Trophoblast cell (in vitro differentiated cells and primary cell): Measurements from ENCODE around the gene NRL.

Source experiments
- DNase-seq, 2 donors: peaks; one replicate each; pipeline ENCODE4 v3.0.0-alpha.2; 2016
- H2AFZ ChIP-seq: 2 replicates; pipeline ENCODE4 v1.6.1; 2013; ENCODE audit warnings: low read length, moderate library complexity, mild to moderate bottlenecking; ENCODE audit not compliant: insufficient read depth, poor library complexity
- H2AK5ac ChIP-seq: 2 replicates; pipeline ENCODE4 v1.6.1; 2013; ENCODE audit warnings: mild to moderate bottlenecking, low read length
- H2BK120ac ChIP-seq: 2 replicates; pipeline ENCODE4 v1.6.1; 2013; ENCODE audit warnings: low read length, mild to moderate bottlenecking, moderate library complexity; ENCODE audit not compliant: insufficient read depth, poor library complexity
- H2BK12ac ChIP-seq: 2 replicates; pipeline ENCODE4 v1.6.1; 2013; ENCODE audit warnings: mild to moderate bottlenecking, low read length, moderate library complexity
- H2BK5ac ChIP-seq: 2 replicates; pipeline ENCODE4 v1.6.1; 2013; ENCODE audit warnings: low read length, low read depth, moderate library complexity, mild to moderate bottlenecking; ENCODE audit not compliant: poor library complexity
- H3K14ac ChIP-seq: 2 replicates; pipeline ENCODE4 v1.6.1; 2013; ENCODE audit warnings: mild to moderate bottlenecking, low read length
- H3K18ac ChIP-seq: 2 replicates; pipeline ENCODE4 v1.6.1; 2013; ENCODE audit warnings: mild to moderate bottlenecking, low read length
- H3K23ac ChIP-seq: 2 replicates; pipeline ENCODE4 v1.6.1; 2013; ENCODE audit warnings: low read length
- H3K27ac ChIP-seq: 2 replicates; pipeline ENCODE4 v1.5.1; 2013; ENCODE audit warnings: low read depth, mild to moderate bottlenecking, inconsistent platforms, low read length, moderate library complexity
- H3K27me3 ChIP-seq: 2 replicates; pipeline ENCODE4 v1.6.1; 2013; ENCODE audit warnings: inconsistent platforms, mild to moderate bottlenecking, low read length, moderate library complexity; ENCODE audit not compliant: insufficient read depth
- H3K36me3 ChIP-seq, 2 experiments: 1 replicate in 1 of 2; 2 replicates in 1 of 2; pipeline ENCODE4 v1.6.1; 2013; ENCODE audit warnings: low read length in 2 of 2, mild to moderate bottlenecking in 2 of 2, moderate library complexity in 1 of 2; ENCODE audit not compliant: insufficient read depth in 2 of 2, control insufficient read depth in 1 of 2
- H3K4ac ChIP-seq: 2 replicates; pipeline ENCODE4 v1.6.1; 2013; ENCODE audit warnings: low read depth, mild to moderate bottlenecking, low read length, moderate library complexity
- H3K4me1 ChIP-seq, 2 experiments: 1 replicate in 1 of 2; 2 replicates in 1 of 2; pipeline ENCODE4 v1.6.1; 2013; ENCODE audit warnings: low read length in 2 of 2, mild to moderate bottlenecking in 2 of 2, moderate library complexity in 1 of 2; ENCODE audit not compliant: insufficient read depth in 2 of 2, control insufficient read depth in 1 of 2
- H3K4me2 ChIP-seq: 2 replicates; pipeline ENCODE4 v1.6.1; 2013; ENCODE audit warnings: inconsistent platforms, mild to moderate bottlenecking, low read length, moderate library complexity
- H3K4me3 ChIP-seq: 2 replicates; pipeline ENCODE4 v1.5.1; 2013; ENCODE audit warnings: mild to moderate bottlenecking, low read depth, low read length, inconsistent platforms
- H3K79me1 ChIP-seq: one replicate; pipeline ENCODE4 v1.6.1; 2013; ENCODE audit warnings: low read length
- H3K79me2 ChIP-seq: 2 replicates; pipeline ENCODE4 v1.6.1; 2013; ENCODE audit warnings: low read length, mild to moderate bottlenecking; ENCODE audit not compliant: control insufficient read depth, insufficient read depth, poor library complexity
- H3K9ac ChIP-seq: 2 replicates; pipeline ENCODE4 v1.6.1; 2013; ENCODE audit warnings: mild to moderate bottlenecking, low read length
- H3K9me3 ChIP-seq: 2 replicates; pipeline ENCODE4 v1.6.1; 2013; ENCODE audit warnings: low read depth, mild to moderate bottlenecking, control low read depth, inconsistent platforms, low read length; ENCODE audit not compliant: insufficient read depth
- H4K12ac ChIP-seq: 2 replicates; pipeline ENCODE4 v1.6.1; 2013; ENCODE audit warnings: low read depth, mild to moderate bottlenecking, low read length, moderate library complexity
- H4K8ac ChIP-seq: 2 replicates; pipeline ENCODE4 v1.6.1; 2013; ENCODE audit warnings: low read depth, mild to moderate bottlenecking, low read length, moderate library complexity
- H4K91ac ChIP-seq: one replicate; pipeline ENCODE4 v1.6.1; 2013; ENCODE audit warnings: low read depth, mild to moderate bottlenecking, low read length, moderate library complexity
- WGBS: extraction: QIAGEN DNeasy Blood & Tissue Kit; methylation state at CpG from one replicate; pipeline ENCODE4 v1.1.7; 2013; ENCODE audit warnings: missing lambda C conversion rate; ENCODE audit not compliant: insufficient read length, insufficient coverage; ENCODE audit errors: extremely low coverage; 5-methylcytosine and 5-hydroxymethylcytosine counted together

NRL gene

GRCh38 chr14:24094841-24095270 lies 19.9 kb downstream of the NRL start:
- Histone ChIP-seq H2BK120ac (peak overlapping the region; percentile 70), H3K4me3 (peak overlapping the region; percentile 72), H3K4me2 (peak overlapping the region; percentile 88), H3K36me3 (peaks cover 9 to 14% of the 10 kb centered on the region in 2 experiments), H3K18ac (peak overlapping the region; percentile 85), H2BK12ac (no peak overlapping the region), H3K14ac (peak overlapping the region; percentile 87), H4K8ac (peak overlapping the region; percentile 77), H3K4ac (peak overlapping the region; percentile 71), H3K79me1 (peaks cover 11% of the 10 kb centered on the region), H3K4me1 (peaks cover 0 to 14% of the 10 kb centered on the region in 2 experiments), H3K27ac (peak overlapping the region; percentile 70), H3K79me2 (peaks cover 6% of the 10 kb centered on the region), H4K91ac (peak overlapping the region; percentile 88), H3K23ac (no peak overlapping the region), H3K9me3 (no peaks in the 10 kb centered on the region), H2AK5ac (peak overlapping the region; percentile 24), H2AFZ (peak overlapping the region; percentile 53), H2BK5ac (peak overlapping the region; percentile 42), H3K27me3 (no peaks in the 10 kb centered on the region), H4K12ac (peak overlapping the region; percentile 87), H3K9ac (peak overlapping the region; percentile 72)
- WGBS: no CpG with 5 or more reads among the region's 14 CpGs
- DNase-seq: peak in 1 of 2 donors; percentile 7

GRCh38 chr14:24093901-24094840 lies 20.6 kb downstream of the NRL start, which contains the start of gene PCK2:
PCK2 (plus strand) TSS chr14:24094311; CDS start chr14:24094406, 95 bp downstream.
- Histone ChIP-seq H3K27me3 (no peaks in the 10 kb centered on the region), H3K23ac (no peak within 1 kb of the TSS), H2AK5ac (peak within 1 kb of the TSS; percentile 84), H2BK120ac (peak within 1 kb of the TSS; percentile 70), H2AFZ (peak within 1 kb of the TSS; percentile 53), H4K8ac (peak within 1 kb of the TSS; percentile 77), H3K9ac (peak within 1 kb of the TSS; percentile 72), H2BK5ac (peak within 1 kb of the TSS; percentile 42), H3K14ac (peak within 1 kb of the TSS; percentile 87), H3K4me2 (peak within 1 kb of the TSS; percentile 88), H3K79me2 (peaks cover 6% of the 10 kb centered on the region), H3K4me1 (peaks cover 0 to 14% of the 10 kb centered on the region in 2 experiments), H3K18ac (peak within 1 kb of the TSS; percentile 85), H3K36me3 (peaks cover 6 to 11% of the 10 kb centered on the region in 2 experiments), H4K12ac (peak within 1 kb of the TSS; percentile 87), H2BK12ac (peak within 1 kb of the TSS; percentile 23), H3K4ac (peak within 1 kb of the TSS; percentile 71), H3K9me3 (no peaks in the 10 kb centered on the region), H3K79me1 (peaks cover 11% of the 10 kb centered on the region), H3K4me3 (peak within 1 kb of the TSS; percentile 72), H4K91ac (peak within 1 kb of the TSS; percentile 88), H3K27ac (peak within 1 kb of the TSS; percentile 70)
- peak; percentile 69 to 86 for DNase-seq
- WGBS: no CpG with 5 or more reads among the region's 68 CpGs

GRCh38 chr14:24093207-24093900 lies 21.4 kb downstream of the NRL start:
- Histone ChIP-seq H3K27me3 (no peaks in the 10 kb centered on the region), H3K79me1 (peaks cover 11% of the 10 kb centered on the region), H2AFZ (peak overlapping the region; percentile 53), H4K12ac (peak overlapping the region; percentile 28), H3K14ac (peak overlapping the region; percentile 21), H3K4me2 (peak overlapping the region; percentile 88), H3K9me3 (no peaks in the 10 kb centered on the region), H3K4me1 (peaks cover 0 to 14% of the 10 kb centered on the region in 2 experiments), H4K8ac (peak overlapping the region; percentile 34), H2AK5ac (peak overlapping the region; percentile 13), H3K9ac (no peak overlapping the region), H4K91ac (peak overlapping the region; percentile 15), H3K79me2 (peaks cover 6% of the 10 kb centered on the region), H2BK120ac (no peak overlapping the region), H2BK5ac (peak overlapping the region; percentile 18), H3K27ac (no peak overlapping the region), H3K36me3 (peaks cover 3 to 4% of the 10 kb centered on the region in 2 experiments), H3K4ac (no peak overlapping the region), H2BK12ac (peak overlapping the region; percentile 23), H3K23ac (no peak overlapping the region), H3K18ac (peak overlapping the region; percentile 22), H3K4me3 (no peak overlapping the region)
- DNase-seq: peak; percentile 26 to 34
- WGBS: no CpG with 5 or more reads among the region's 19 CpGs

DNA sequence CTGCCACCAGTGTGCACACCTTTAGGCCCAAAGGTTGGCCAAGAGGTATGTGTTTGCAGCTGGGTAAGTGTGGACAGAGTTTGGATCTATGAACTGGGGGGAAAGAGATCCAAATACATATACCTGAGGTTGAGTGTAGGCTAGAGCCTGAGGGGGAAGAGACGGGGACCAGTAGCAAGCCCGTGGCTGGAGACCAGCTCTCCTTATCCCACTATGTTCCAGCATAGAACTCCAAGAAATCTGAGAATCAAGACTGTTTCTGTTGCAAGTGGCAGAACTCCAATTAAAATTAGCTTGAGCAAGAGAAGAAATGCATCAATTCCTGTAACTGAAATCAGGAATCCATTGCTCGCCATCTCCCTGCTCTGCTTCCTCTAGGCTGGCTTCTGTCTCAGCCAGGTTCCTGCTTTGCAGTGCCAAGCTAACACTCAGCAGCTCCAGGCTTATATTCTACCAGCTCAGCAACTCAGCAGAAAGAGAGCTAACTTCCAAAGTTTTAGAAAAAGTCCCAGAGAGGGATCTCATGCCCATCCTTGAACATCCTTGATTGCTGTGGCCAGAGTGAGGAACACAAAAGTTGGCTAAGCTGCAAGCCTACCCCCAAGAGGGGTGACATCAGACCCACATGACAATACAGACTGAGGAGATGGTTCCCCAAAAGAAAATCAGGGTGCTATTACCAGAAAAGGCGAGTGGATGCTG lies 22.1 kb downstream of the NRL start:
- peak in 1 of 2 donors; percentile 11 for DNase-seq
- Histone ChIP-seq H2AK5ac (no peak overlapping the region), H3K36me3 (no peaks in the 10 kb centered on the region), H3K79me2 (peaks cover 6% of the 10 kb centered on the region), H4K91ac (no peak overlapping the region), H4K8ac (no peak overlapping the region), H3K4me2 (no peak overlapping the region), H3K4me1 (peaks cover 0 to 14% of the 10 kb centered on the region in 2 experiments), H3K18ac (no peak overlapping the region), H2AFZ (no peak overlapping the region), H3K9me3 (no peaks in the 10 kb centered on the region), H3K4me3 (no peak overlapping the region), H2BK5ac (no peak overlapping the region), H3K27me3 (no peaks in the 10 kb centered on the region), H2BK12ac (no peak overlapping the region), H3K14ac (no peak overlapping the region), H3K9ac (no peak overlapping the region), H2BK120ac (no peak overlapping the region), H3K27ac (no peak overlapping the region), H3K79me1 (peaks cover 11% of the 10 kb centered on the region), H4K12ac (no peak overlapping the region), H3K4ac (no peak overlapping the region), H3K23ac (no peak overlapping the region)
- no CpG with 5 or more reads among the region's 4 CpGs for WGBS
